DND-41 (cell line): Measurements from ENCODE around the gene FABP3.

Experiments
- CTCF ChIP-seq: IDR thresholded peaks from 2 replicates; pipeline ENCODE4 v1.5.1; 2012; ENCODE audit warnings: borderline replicate concordance, low read length, moderate library complexity, mild to moderate bottlenecking; ENCODE audit not compliant: poor library complexity, severe bottlenecking; ENCODE audit errors: extremely low read depth
- EZH2 ChIP-seq: IDR thresholded peaks from 3 replicates; pipeline ENCODE4 v1.6.1; 2012; ENCODE audit warnings: borderline replicate concordance, low read depth, mild to moderate bottlenecking, moderate library complexity, low read length, inconsistent platforms; ENCODE audit not compliant: severe bottlenecking

GRCh38 chr1:31370565-31370964 is 2.3 kb downstream of the FABP3 start:
- TF ChIP-seq CTCF (no peak), EZH2 (no peak)
